Stimulated activated CD8-positive, alpha-beta memory T cell treated with anti-CD3 and anti-CD28 coated beads, Interleukin-7, amount 100 ng/mL, for 4 hours (primary cell): Measurements from ENCODE around the gene ZNF549.
A peak's percentile ranks its signal among the peaks of the same experiment; 100 is the strongest.
"Not testable (repeated sequence)": the region's sequence is repeated elsewhere in the genome, so short reads cannot be mapped to it uniquely, and the experiment has no call there.

Experiments
- DNase-seq, 2 donors: peaks; one replicate each; pipeline ENCODE4 v3.0.0-alpha.2; 2020; ENCODE audit warnings: low read depth in 2 of 2

Gene ZNF549

GRCh38 chr19:57527136-57527881 is at the start of gene ZNF549:
Gene ZNF549 (plus strand): TSS chr19:57527356. CDS start chr19:57527574, 218 bp downstream.
- DNase-seq = peak; percentile 77 to 83

GRCh38 chr19:57487477-57488298 is 39.5 kb upstream of the ZNF549 start, which contains the start of gene ZNF419:
Gene ZNF419 (plus strand): TSS chr19:57487750. CDS start chr19:57487951, 201 bp downstream.
- peak; percentile 87 to 91 for DNase-seq

DNA sequence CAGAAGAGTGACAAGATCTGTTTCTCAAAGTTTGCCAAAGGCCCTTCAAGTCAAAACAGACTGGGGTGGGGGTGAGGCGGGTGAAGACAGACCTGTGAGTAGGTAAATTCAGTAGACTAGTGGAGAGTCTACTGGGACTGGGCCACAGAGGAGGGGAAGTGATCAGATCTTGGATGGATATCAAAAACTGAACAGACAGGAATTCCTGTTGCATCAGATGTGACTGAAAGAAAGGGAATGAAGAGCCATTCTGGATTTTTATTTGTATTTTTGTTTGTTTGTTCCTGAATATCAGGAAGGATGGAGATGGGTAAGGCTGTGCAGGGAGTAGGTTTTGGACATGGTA is 38.9 kb upstream of the ZNF549 start:
- DNase-seq = not testable (repeated sequence)

DNA sequence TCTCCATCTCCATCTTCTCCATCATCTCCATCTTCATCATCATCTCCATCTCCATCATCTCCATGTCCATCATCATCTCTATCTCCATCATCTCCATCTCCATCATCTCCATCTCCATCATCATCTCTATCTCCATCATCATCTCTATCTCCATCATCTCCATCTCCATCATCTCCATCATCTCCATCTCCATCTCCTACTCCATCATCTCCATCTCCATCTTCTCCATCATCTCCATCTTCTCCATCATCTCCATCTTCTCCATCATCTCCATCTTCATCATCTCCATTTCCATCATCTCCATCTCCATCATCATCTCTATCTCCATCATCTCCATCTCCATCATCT is 27.9 kb upstream of the ZNF549 start:
- DNase-seq = not testable (repeated sequence)

- peak; percentile 92 to 98 for DNase-seq
These were observed 27.3 kb upstream of the ZNF549 start, which contains the start of gene ZNF773 for GRCh38 chr19:57499680-57500395. Gene ZNF773 (plus strand): TSS chr19:57499938. CDS start chr19:57500081, 143 bp downstream.

DNA sequence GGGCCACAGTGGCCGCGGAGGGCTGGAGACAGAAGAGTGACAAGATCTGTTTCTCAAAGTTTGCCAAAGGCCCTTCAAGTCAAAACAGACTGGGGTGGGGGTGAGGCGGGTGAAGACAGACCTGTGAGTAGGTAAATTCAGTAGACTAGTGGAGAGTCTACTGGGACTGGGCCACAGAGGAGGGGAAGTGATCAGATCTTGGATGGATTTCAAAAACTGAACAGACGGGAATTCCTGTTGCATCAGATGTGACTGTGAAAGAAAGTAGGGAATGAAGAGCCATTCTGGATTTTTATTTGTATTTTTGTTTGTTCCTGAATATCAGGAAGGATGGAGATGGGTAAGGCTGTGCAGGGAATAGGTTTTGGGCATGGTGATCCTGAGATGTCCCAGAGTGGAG is 26.8 kb upstream of the ZNF549 start:
- not testable (repeated sequence) for DNase-seq

DNA sequence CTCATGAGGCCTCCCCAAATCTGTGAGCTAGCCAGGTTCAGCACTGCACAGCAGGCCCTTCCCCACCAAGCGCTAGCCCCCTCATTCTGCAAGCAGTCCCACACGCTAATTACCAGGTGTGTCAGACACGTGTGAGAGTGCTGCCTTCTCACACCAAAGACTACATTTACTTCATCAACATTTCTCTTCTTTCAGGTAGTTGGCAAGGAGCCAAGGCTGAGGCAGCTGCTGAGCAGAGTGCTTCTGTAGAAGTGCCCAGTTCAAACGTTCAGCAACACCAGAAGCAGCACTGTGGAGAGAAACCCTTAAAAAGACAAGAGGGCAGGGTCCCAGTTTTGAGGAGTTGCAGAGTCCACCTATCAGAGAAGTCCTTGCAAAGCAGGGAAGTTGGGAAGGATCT is 21.0 kb upstream of the ZNF549 start:
- DNase-seq = no peak

- DNase-seq = no peak
These were observed 15.7 kb upstream of the ZNF549 start for GRCh38 chr19:57511484-57511883.

- DNase-seq = no peak
These were observed 14.3 kb upstream of the ZNF549 start for GRCh38 chr19:57512845-57513244.

- no peak for DNase-seq
These were observed 11.9 kb upstream of the ZNF549 start for GRCh38 chr19:57515255-57515654.

DNA sequence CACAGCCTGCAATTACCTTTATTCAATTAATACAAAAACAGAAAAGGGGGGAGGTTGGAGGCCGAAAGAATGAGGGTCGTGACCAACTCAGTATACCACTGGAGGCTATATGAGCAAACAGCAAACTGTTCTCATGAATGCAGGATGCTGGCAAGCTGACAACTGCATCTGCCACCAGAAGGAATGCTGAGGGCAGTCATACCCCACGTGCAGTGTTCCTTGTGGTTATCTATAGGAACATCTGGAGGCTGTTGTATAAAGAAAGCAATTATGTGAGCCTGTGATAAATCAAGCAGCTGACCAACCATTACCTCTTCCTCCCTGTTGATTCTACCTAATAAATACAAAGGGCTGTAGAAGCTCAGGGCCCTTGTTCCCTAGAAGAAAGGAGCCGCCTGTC is 9.1 kb upstream of the ZNF549 start:
- DNase-seq = not testable (repeated sequence)

DNA sequence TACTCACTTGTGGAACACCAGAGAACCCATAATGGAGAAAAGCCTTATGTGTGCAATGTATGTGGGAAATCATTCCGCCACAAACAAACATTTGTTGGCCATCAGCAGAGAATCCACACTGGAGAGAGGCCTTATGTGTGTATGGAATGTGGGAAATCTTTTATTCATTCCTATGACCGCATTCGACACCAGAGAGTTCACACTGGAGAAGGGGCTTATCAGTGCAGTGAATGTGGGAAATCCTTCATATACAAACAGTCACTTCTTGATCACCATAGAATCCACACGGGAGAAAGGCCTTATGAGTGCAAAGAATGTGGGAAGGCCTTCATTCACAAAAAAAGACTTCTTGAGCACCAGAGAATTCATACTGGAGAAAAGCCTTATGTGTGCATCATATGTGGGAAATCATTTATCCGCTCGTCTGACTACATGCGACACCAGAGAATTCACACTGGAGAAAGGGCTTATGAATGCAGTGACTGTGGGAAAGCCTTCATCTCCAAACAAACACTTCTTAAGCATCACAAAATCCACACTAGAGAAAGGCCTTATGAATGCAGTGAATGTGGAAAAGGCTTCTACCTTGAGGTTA is 10.9 kb downstream of the ZNF549 start:
- DNase-seq = no peak

DNA sequence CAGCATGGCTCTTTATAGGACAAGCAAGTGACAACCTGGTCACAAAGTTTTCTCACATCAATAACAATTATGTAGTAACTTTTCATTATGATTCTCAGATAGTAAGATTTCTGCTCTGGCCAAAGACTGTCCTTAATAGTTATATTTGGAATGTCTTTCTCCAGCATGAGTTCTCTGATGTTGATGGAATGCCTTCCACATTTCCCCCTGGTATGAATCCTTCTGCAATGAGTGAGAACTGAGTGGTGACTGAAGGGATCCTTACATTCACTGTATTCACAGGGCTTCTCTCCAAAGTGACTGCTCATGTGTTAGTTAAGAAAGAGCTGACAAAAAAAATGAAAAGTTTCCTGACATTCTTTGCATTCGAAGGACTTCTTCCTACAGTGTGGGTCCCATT is 19.4 kb downstream of the ZNF549 start:
- no peak for DNase-seq

DNA sequence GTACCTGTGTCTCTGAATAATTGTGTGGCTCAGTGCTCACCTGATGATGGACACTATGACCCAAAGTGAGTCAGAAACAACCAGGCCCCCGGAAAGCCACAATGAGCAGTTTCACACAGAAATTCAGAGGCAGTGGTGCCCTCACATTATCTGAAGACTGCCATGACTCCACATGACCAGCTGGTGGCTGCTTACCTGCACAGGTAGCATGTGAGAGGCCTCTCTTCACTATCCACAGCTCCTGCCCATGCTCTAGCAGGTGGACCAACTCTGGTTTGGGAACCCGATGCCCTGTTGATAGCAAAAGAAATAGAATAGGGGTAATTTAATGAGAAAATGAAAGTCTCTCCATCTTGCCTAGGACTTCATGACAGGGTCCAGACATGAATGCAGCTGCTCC is 25.3 kb downstream of the ZNF549 start:
- DNase-seq = no peak

- no peak for DNase-seq
These were observed 30.5 kb downstream of the ZNF549 start for GRCh38 chr19:57557659-57558058.

DNA sequence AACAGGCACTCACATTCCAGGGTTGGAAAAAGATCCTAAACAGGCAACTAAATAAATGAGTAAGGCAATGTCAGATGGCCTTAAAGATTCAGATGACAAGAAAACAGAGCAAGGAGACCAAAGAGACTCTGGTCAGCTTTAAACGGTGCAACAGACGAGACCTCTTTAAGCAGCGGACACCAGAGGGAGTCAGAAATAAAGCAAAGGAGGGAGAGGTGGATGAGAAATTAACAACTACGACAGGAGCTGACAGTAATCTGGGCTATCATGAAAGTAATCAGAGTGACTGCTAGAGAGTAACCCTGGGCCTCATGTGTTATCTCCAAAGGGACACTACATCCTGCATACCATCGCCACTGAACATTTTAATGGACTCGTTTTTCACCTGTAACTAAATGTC is 31.4 kb downstream of the ZNF549 start:
- no peak for DNase-seq

- no peak for DNase-seq
These were observed 31.9 kb downstream of the ZNF549 start for GRCh38 chr19:57559008-57559403.

DNA sequence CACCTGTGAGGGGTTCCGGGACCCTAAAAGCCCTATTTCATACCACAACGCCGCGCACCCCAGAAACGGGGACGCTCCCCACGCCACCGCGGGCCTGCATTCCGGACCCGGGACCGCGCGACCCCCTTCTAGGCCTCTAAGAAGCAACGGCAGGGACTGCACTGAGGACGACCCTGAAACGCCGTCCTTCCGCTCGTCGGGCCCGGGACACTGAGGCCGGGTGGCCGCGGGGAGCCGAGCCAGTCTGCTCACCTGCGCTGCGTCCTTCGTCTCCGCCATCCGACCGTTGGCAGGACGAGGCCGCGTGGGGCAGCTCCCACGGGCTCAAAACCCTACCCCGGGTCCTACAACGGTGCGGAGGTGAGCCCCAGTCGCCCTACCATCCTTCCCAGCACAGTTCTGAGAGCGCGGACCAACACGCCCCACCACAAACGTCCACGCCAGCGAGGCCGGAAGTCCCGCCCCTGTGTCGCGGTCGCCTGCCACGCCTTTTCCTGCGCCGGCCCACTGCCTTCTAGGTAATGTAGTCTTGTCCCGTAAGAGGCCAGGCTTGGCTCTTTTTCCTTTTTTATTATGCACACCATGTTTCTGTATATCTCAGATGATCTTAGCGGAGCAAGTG is 32.4 kb downstream of the ZNF549 start, which contains the start of gene ZNF550:
TSS of gene ZNF550 (minus strand) at position 460 of the 622 bp plus-strand sequence. CDS start at position 279, 181 bp downstream.
- peak; percentile 80 to 83 for DNase-seq

DNA sequence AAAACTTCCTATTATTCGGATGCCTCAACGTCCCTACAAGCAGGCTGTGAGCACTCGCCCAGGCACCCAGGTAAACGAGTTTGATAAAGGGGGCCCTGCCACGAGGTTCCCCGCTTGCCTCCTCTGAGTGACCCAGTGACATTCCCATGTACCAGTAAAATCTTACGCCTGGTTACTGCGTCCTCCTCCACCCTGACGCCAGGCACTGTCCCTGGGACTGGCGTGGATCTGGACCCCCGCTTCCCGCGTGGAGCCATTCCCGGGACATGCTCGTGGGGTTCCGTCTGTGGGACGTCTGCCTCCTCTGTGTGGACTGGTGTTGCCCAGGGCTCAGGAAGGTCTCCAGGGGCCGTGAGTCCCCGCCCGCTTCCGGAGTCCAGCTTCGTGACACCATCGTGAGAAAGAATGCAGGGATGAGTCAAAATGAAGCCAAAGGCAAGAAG is 32.9 kb downstream of the ZNF549 start:
- no peak for DNase-seq

- DNase-seq = no peak
These were observed 36.4 kb downstream of the ZNF549 start for GRCh38 chr19:57563547-57563946.
